ENCODE measurements around the gene UCN3. TPM values are rescaled to one million over a fixed set of nuclear protein-coding genes. Genes with fewer than 3 reads are reported as not detected.
"Not testable (repeated sequence)": the region's sequence is repeated elsewhere in the genome, so short reads cannot be mapped to it uniquely, and the experiment has no call there.

The UCN3 gene
- total RNA-seq, 2 donors from 2014 or later = not detected

- no peak for TF ChIP-seq CTCF (IDR thresholded peaks at IDR 0.05)
- no peak for DNase-seq (ENCODE audit: low spot score)
- Histone ChIP-seq H3K4me3 (no peak within 1 kb of the TSS), H3K9me3 (no peaks in the 10 kb centered on the region), H3K27ac (no peak within 1 kb of the TSS), H3K4me1 (ENCODE audit: control insufficient read depth in 1 of 2, low read depth in 2 of 2) (no peaks in the 10 kb centered on the region), H3K27me3 (replicated peaks; ENCODE audit: insufficient read depth) (no peaks in the 10 kb centered on the region), H3K36me3 (no peaks in the 10 kb centered on the region)
- no peak for ATAC-seq (ENCODE audit: insufficient number of reproducible peaks, low FRiP score, low read depth)
Measured at GRCh38 chr10:5404208-5405041, 39.7 kb downstream of the UCN3 start, which contains the start of gene TUBAL3. Gene TUBAL3, minus strand, starts transcription at chr10:5404828. Its CDS starts 36 bp downstream, at chr10:5404792.

GRCh38 chr10:5406918-5407317 is 42.2 kb downstream of the UCN3 start:
- H3K27me3 ChIP-seq (replicated peaks; ENCODE audit: insufficient read depth) = no peaks in the 10 kb centered on the region
- TF ChIP-seq CTCF (IDR thresholded peaks at IDR 0.05) = no peak
- no peak for ATAC-seq (ENCODE audit: insufficient number of reproducible peaks, low FRiP score, low read depth)

GRCh38 chr10:5410787-5411186 is 46.0 kb downstream of the UCN3 start:
- H3K9me3 ChIP-seq; H3K27me3 ChIP-seq (replicated peaks; ENCODE audit: insufficient read depth); H3K4me3 ChIP-seq; ATAC-seq (ENCODE audit: insufficient number of reproducible peaks, low FRiP score, low read depth); H3K27ac ChIP-seq; H3K36me3 ChIP-seq; DNase-seq (ENCODE audit: low spot score): not testable (repeated sequence)
- H3K4me1 ChIP-seq (ENCODE audit: control insufficient read depth in 1 of 2, low read depth in 2 of 2) = peaks cover 8 to 16% of the 10 kb centered on the region in 2 donors

More at GRCh38 chr10:5406918-5407317, 42.2 kb downstream of the UCN3 start:
- Histone ChIP-seq H3K4me1 (ENCODE audit: control insufficient read depth in 1 of 2, low read depth in 2 of 2) (no peaks in the 10 kb centered on the region), H3K36me3 (no peaks in the 10 kb centered on the region), H3K4me3 (no peak overlapping the region), H3K9me3 (no peaks in the 10 kb centered on the region), H3K27ac (no peak overlapping the region)
- no peak for DNase-seq (ENCODE audit: low spot score)

- peak; percentile 70 for ATAC-seq (ENCODE audit: insufficient number of reproducible peaks, low FRiP score, low read depth)
- peak overlapping the region; percentile 87 to 88 for H3K27ac ChIP-seq
- no peaks in the 10 kb centered on the region for H3K27me3 ChIP-seq (replicated peaks; ENCODE audit: insufficient read depth)
- H3K36me3 ChIP-seq = no peaks in the 10 kb centered on the region
- H3K4me3 ChIP-seq = peak overlapping the region; percentile 76
- no peak for DNase-seq (ENCODE audit: low spot score)
- no peak for TF ChIP-seq CTCF (IDR thresholded peaks at IDR 0.05)
- H3K4me1 ChIP-seq (ENCODE audit: control insufficient read depth in 1 of 2, low read depth in 2 of 2) = peaks cover 18 to 27% of the 10 kb centered on the region in 2 donors
- no peaks in the 10 kb centered on the region for H3K9me3 ChIP-seq
Measured at GRCh38 chr10:5411941-5412276, 47.1 kb downstream of the UCN3 start.

GRCh38 chr10:5412277-5412941 is 47.6 kb downstream of the UCN3 start, which contains the start of gene NET1:
Gene NET1, plus strand, starts transcription at chr10:5412557. Its CDS starts 136 bp downstream, at chr10:5412693.
- H3K4me3 ChIP-seq = peak within 1 kb of the TSS; percentile 76
- H3K27me3 ChIP-seq (replicated peaks; ENCODE audit: insufficient read depth) = no peaks in the 10 kb centered on the region
- DNase-seq (ENCODE audit: low spot score) = peak; percentile 62
- peak within 1 kb of the TSS; percentile 87 to 88 for H3K27ac ChIP-seq
- peaks cover 18 to 32% of the 10 kb centered on the region in 2 donors for H3K4me1 ChIP-seq (ENCODE audit: control insufficient read depth in 1 of 2, low read depth in 2 of 2)
- TF ChIP-seq CTCF (IDR thresholded peaks at IDR 0.05) = no peak
- no peaks in the 10 kb centered on the region for H3K36me3 ChIP-seq
- peak; percentile 93 for ATAC-seq (ENCODE audit: insufficient number of reproducible peaks, low FRiP score, low read depth)
- no peaks in the 10 kb centered on the region for H3K9me3 ChIP-seq
